Medulla oblongata (tissue), 1 donor: ENCODE measurements around the gene ASIC4.
A peak's percentile ranks its signal among the peaks of the same experiment; 100 is the strongest.

Experiments
- DNase-seq: peaks from one replicate; pipeline ENCODE4 v3.0.0-alpha.2; 2015; ENCODE audit errors: extremely low spot score

ASIC4 gene

GRCh38 chr2:219567791-219568361 is 53.6 kb downstream of the ASIC4 start:
- no peak for DNase-seq

GRCh38 chr2:219569041-219569440 is 54.8 kb downstream of the ASIC4 start:
- DNase-seq: no peak

DNA sequence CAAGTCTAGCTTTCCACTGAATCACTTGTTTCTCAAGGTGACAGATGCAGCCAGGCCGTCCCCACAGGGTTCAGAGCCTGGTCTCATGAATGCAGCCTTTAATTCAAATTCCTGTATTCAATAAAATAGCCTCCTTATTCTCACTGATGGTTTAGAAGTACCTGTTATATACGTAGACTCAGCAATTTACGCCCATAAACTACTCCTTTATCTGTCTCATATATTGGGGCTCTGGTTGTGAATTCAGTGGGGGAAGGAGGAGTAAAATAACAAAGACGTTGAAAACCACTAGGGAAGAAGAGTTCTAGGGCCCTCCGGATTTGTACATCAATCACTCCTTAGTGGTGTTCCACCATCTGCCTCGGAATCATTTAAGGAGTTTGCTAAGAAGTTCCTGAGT is 55.4 kb downstream of the ASIC4 start:
- no peak for DNase-seq

GRCh38 chr2:219570194-219570923 is 56.1 kb downstream of the ASIC4 start:
- no peak for DNase-seq

DNA sequence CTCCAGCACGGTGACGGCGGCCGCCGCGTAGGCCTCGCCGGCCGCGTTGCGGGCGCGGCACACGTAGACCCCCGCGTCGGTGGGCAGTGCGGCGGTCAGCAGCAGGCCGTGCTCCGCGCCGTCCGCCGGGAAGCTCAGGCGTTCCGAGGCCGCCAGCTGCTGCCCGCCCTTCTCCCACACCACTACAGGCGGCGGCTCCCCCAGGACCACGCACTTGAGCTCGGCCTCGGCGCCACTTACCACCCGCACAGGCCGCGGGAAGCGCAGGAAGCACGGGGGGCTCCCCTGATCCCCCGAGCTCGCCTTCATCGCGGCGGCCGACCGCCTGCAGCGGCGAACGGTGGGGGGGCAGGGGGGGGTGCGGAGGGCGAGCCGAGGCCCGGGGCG is 56.6 kb downstream of the ASIC4 start:
- DNase-seq: no peak

DNA sequence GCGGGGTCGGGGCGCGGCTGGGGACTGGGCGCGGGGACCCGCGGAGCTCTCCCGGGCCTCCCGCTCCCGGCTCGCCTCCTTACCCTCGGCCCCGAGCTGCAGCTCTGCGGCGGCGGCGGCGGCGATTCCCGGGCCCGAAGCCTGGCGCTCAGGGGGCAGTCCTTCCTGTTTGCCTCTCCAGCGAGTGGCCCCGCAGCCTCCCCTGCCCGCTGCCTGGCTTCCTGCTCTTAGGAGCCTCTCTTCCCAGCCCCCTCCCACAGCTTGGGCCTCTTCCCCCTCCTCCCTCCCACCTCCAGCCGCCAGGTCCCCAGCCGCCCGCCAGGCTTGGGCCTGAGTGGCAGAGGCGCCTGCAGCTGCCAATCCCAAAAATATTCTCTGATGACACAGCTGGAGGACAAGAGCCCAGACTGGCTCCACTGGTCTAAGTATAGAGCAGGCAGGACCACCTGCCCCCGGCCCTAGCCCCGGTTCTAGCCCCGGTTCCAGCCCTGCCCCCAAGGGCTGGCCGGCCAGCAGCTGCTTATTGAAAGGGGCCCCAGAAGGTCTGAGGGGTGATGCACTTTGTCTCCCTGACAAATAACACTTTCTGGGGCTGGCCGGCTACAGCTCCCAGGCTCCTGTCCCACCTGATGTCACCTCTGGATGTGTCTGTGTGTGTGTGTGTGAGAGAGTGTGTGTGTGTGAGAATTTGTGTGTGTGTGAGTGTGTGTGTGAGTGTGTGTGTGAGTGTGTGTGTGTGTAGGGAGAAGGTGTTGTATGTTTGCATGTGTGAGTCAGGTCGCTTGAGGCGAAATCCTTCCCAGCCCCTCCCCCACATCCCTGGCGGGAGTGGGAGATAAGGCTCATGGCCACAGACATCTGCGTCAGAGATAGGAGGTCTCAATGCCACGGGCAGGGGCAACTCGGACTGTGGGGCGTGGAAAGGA is 57.3 kb downstream of the ASIC4 start, which contains the start of gene OBSL1:
Gene OBSL1 (minus strand): TSS at position 229 of the 926 bp plus-strand sequence. CDS start 307 bp downstream, outside the sequence.
- DNase-seq: peak; percentile 41

DNA sequence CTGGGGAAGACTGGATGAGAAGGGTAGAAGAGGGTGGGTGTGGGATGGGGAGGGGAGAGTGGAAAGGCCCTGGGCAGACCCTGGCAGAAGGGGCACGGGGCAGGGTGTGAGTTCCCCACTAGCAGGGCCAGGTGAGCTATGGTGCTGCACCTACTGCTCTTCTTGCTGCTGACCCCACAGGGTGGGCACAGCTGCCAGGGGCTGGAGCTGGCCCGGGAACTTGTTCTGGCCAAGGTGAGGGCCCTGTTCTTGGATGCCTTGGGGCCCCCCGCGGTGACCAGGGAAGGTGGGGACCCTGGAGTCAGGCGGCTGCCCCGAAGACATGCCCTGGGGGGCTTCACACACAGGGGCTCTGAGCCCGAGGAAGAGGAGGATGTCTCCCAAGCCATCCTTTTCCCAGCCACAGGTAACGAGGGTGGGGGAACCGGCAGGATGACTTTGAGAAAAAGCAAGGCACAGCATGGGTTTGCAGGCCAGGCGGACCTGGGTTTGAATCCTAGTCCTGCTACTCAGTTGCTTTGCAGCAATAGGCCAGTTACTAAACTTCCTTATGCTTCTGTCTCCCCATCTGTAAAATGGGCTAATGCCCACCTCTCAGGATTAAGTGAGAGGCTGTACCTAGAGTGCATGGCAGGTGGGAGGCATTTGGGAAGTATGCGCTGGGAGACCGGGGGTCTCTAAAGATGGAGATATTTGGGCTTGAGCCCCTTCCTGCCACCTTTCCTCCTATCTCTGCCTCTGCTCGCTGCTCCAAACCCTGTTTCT is 58.1 kb downstream of the ASIC4 start, which contains the start of gene INHA:
Gene INHA (plus strand): TSS at position 74 of the 765 bp plus-strand sequence. CDS start 65 bp downstream, at position 139.
- no peak for DNase-seq

DNA sequence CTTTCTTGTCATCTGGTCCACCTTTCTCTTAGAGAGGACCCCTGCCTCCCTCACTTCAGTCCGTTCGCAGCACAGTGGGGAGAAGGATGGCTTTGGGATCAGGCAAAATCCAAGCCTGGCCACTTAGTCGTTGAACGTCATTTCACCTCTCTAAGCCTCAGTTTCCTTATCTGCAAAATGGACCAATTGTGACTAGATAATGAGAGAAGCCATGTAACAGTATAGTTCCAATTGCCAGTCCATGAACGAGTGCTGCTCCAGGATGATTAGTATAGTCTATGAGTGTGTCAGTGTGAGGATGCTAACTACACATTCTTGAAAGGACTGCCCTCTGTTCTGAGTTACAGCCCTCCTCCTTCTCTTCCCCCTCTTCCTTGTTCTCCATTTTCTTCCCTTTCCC is 58.9 kb downstream of the ASIC4 start:
- DNase-seq: no peak

DNA sequence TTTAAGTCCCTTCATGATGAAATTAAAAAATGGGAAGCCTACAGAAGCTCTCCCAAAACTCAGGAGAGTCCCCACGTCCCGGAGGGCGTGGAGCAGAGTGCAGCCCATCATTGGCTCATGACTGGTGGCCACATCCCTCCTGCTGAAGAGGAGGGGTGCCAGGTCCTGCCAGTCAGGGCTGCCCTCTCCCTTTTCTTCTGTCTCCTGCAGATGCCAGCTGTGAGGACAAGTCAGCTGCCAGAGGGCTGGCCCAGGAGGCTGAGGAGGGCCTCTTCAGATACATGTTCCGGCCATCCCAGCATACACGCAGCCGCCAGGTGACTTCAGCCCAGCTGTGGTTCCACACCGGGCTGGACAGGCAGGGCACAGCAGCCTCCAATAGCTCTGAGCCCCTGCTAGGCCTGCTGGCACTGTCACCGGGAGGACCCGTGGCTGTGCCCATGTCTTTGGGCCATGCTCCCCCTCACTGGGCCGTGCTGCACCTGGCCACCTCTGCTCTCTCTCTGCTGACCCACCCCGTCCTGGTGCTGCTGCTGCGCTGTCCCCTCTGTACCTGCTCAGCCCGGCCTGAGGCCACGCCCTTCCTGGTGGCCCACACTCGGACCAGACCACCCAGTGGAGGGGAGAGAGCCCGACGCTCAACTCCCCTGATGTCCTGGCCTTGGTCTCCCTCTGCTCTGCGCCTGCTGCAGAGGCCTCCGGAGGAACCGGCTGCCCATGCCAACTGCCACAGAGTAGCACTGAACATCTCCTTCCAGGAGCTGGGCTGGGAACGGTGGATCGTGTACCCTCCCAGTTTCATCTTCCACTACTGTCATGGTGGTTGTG is 60.4 kb downstream of the ASIC4 start:
- no peak for DNase-seq

DNA sequence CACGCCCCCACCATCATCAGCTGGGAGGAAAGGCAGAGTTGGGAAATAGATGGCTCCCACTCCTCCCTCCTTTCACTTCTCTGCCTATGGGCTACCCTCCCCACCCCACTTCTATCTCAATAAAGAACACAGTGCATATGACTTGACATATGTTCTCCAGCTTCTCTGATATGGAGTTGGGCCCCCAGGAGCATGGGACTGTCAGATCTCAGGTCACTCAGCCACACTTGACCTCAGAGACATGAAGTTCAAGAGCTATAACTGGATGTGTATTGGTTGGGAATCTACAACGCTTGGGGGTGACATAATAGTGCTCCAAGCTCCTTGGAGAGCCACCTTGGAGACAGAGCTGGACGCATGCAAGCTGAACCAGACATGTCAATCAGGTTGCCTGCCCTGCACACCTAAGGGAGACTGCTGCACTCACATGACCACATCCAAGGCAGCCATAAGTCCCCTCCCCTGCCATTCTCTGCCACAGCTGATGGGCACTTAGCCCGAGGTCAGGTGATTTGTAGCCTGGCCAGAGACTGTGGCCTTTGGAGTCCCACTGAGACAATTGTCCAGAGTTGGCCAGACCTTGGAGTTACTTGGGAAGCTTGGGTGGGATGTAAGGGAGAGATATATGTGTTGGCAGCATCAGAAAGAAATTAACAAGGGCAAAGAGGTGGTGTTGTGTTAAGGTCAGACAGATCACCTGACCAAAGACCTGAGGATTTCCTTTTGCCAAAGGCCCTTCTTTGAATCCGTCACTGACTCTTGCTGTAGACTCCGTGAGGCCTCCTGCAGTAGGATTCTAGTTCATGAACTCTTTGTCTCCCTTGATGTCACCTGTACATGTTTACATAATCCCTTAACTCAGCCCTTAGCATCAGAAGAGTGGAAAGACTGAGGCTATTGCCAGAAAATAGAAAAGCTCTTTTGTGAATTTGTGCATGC is 61.6 kb downstream of the ASIC4 start:
- DNase-seq: no peak

GRCh38 chr2:219576505-219577388 is 62.5 kb downstream of the ASIC4 start:
- DNase-seq: peak; percentile 23

GRCh38 chr2:219578811-219579613 is 64.7 kb downstream of the ASIC4 start:
- no peak for DNase-seq

- DNase-seq: no peak
These were observed 67.1 kb downstream of the ASIC4 start for GRCh38 chr2:219581346-219581745.
